ENCODE measurements around the gene ANKRD30BL. TPM values are rescaled to one million over a fixed set of nuclear protein-coding genes. Genes with fewer than 3 reads are reported as not detected.
"Not testable (repeated sequence)": the region's sequence is repeated elsewhere in the genome, so short reads cannot be mapped to it uniquely, and the experiment has no call there.

The ANKRD30BL gene
- not detected for total RNA-seq (2021; fragmentation: NEBNext Ultra II Directional; extraction: Animal tissue kit (Norgen Biotek cat#: 25700))
- long read RNA-seq, result 0 reads

- H3K4me1 Mint-ChIP-seq (ENCODE audit: low read depth); DNase-seq; H3K27ac Mint-ChIP-seq; H3K4me3 Mint-ChIP-seq; H3K27me3 Mint-ChIP-seq (ENCODE audit: insufficient read depth); H3K9me3 Mint-ChIP-seq; H3K36me3 Mint-ChIP-seq (ENCODE audit: low read depth): not testable (repeated sequence)
Observed at GRCh38 chr2:132161161-132162124, at the start of gene ANKRD30BL. Gene ANKRD30BL, minus strand, starts transcription at chr2:132161952. Its CDS starts 247 bp downstream, at chr2:132161705.

- H3K4me3 Mint-ChIP-seq; H3K4me1 Mint-ChIP-seq (ENCODE audit: low read depth); H3K9me3 Mint-ChIP-seq; H3K36me3 Mint-ChIP-seq (ENCODE audit: low read depth); H3K27me3 Mint-ChIP-seq (ENCODE audit: insufficient read depth); H3K27ac Mint-ChIP-seq; DNase-seq: not testable (repeated sequence)
Observed at GRCh38 chr2:132202866-132203265, 41.1 kb upstream of the ANKRD30BL start.

- not testable (repeated sequence) for DNase-seq; H3K4me3 Mint-ChIP-seq; H3K27ac Mint-ChIP-seq; H3K4me1 Mint-ChIP-seq (ENCODE audit: low read depth); H3K9me3 Mint-ChIP-seq; H3K36me3 Mint-ChIP-seq (ENCODE audit: low read depth); H3K27me3 Mint-ChIP-seq (ENCODE audit: insufficient read depth)
Observed at GRCh38 chr2:132192854-132193253, 31.1 kb upstream of the ANKRD30BL start.

GRCh38 chr2:132167100-132167499 is 5.3 kb upstream of the ANKRD30BL start:
- not testable (repeated sequence) for H3K4me3 Mint-ChIP-seq; H3K27ac Mint-ChIP-seq; H3K27me3 Mint-ChIP-seq (ENCODE audit: insufficient read depth); H3K9me3 Mint-ChIP-seq; H3K4me1 Mint-ChIP-seq (ENCODE audit: low read depth); DNase-seq; H3K36me3 Mint-ChIP-seq (ENCODE audit: low read depth)

GRCh38 chr2:132162125-132162660 is 441 bp upstream of the ANKRD30BL start:
- H3K4me3 Mint-ChIP-seq; H3K4me1 Mint-ChIP-seq (ENCODE audit: low read depth); DNase-seq; H3K9me3 Mint-ChIP-seq; H3K27me3 Mint-ChIP-seq (ENCODE audit: insufficient read depth); H3K27ac Mint-ChIP-seq; H3K36me3 Mint-ChIP-seq (ENCODE audit: low read depth): not testable (repeated sequence)

- not testable (repeated sequence) for H3K4me3 Mint-ChIP-seq; H3K4me1 Mint-ChIP-seq (ENCODE audit: low read depth); H3K9me3 Mint-ChIP-seq; H3K27me3 Mint-ChIP-seq (ENCODE audit: insufficient read depth); H3K27ac Mint-ChIP-seq; H3K36me3 Mint-ChIP-seq (ENCODE audit: low read depth)
- peak; percentile 81 for TF ChIP-seq CTCF (IDR thresholded peaks at IDR 0.05)
- peak; percentile 40 for DNase-seq
Observed at GRCh38 chr2:132146774-132147173, 15.0 kb downstream of the ANKRD30BL start.
